CD4-positive, alpha-beta T cell treated with Interleukin-15 for 4 hours (primary cell): ENCODE measurements around the gene FCRL2.
"Not testable (repeated sequence)": the region's sequence is repeated elsewhere in the genome, so short reads cannot be mapped to it uniquely, and the experiment has no call there.

Experiments used
- DNase-seq: peaks from one replicate; pipeline ENCODE4 v3.0.0-alpha.2; 2020; ENCODE audit warnings: low spot score

FCRL2 gene

GRCh38 chr1:157751283-157751682, 25.6 kb downstream of the FCRL2 start:
- DNase-seq = no peak

GRCh38 chr1:157748262-157748817, 28.6 kb downstream of the FCRL2 start:
- no peak for DNase-seq

GRCh38 chr1:157739229-157739901, 37.6 kb downstream of the FCRL2 start:
- no peak for DNase-seq

GRCh38 chr1:157735991-157736390, 40.9 kb downstream of the FCRL2 start:
- DNase-seq = not testable (repeated sequence)

- no peak for DNase-seq
These were observed 42.6 kb downstream of the FCRL2 start for GRCh38 chr1:157734321-157734720.

GRCh38 chr1:157732755-157733154, 44.2 kb downstream of the FCRL2 start:
- no peak for DNase-seq

GRCh38 chr1:157725221-157725577, 51.7 kb downstream of the FCRL2 start:
- peak; percentile 31 for DNase-seq

- DNase-seq = no peak
These were observed 52.3 kb downstream of the FCRL2 start for GRCh38 chr1:157724537-157725220.

GRCh38 chr1:157723157-157723556, 53.8 kb downstream of the FCRL2 start:
- DNase-seq = peak; percentile 22

- no peak for DNase-seq
These were observed 54.9 kb downstream of the FCRL2 start for GRCh38 chr1:157721985-157722384.

- no peak for DNase-seq
These were observed 61.2 kb downstream of the FCRL2 start for GRCh38 chr1:157715736-157716135.

- no peak for DNase-seq
These were observed 65.1 kb downstream of the FCRL2 start for GRCh38 chr1:157711802-157712201.

- DNase-seq = no peak
These were observed 72.1 kb downstream of the FCRL2 start for GRCh38 chr1:157704878-157705277.

GRCh38 chr1:157703981-157704380, 73.0 kb downstream of the FCRL2 start:
- no peak for DNase-seq

- DNase-seq = no peak
These were observed 74.6 kb downstream of the FCRL2 start for GRCh38 chr1:157702308-157702825.

GRCh38 chr1:157700732-157701131, 76.2 kb downstream of the FCRL2 start, which contains the start of gene FCRL3:
Gene FCRL3 (minus strand): TSS chr1:157700769. CDS start chr1:157700489, 280 bp downstream.
- peak; percentile 28 for DNase-seq

GRCh38 chr1:157700305-157700704, 76.6 kb downstream of the FCRL2 start:
- DNase-seq = no peak

GRCh38 chr1:157697781-157698569, 79.0 kb downstream of the FCRL2 start:
- DNase-seq = no peak

- DNase-seq = no peak
These were observed 79.8 kb downstream of the FCRL2 start for GRCh38 chr1:157696966-157697628.
